Measurements from ENCODE around the gene SLC22A31.

Gene SLC22A31

DNA sequence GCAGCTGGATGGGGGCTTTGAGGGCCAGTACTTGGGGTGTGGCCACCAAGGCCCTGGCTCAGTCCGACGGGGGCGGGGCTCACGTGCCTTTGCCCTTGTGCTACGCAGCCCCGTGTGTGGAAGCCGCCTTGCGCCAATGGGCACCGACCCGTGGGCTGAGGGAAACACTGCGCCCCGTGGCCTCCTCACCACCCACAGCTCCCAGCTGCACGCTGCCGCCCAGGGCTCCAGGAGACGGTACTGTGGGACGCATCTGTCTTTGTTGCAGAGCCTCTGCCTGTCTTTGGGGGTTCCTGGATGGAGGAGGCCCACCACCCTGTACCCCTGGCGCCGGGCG is 21.2 kb downstream of the SLC22A31 start:
- peaks cover 0 to 83% of the 10 kb centered on the region in 2 donors for H3K27me3 ChIP-seq
- intact Hi-C loops (cut with DNase I; ENCODE audit: low total_unique reads), result no loop called here
- no peaks in the 10 kb centered on the region for H3K36me3 ChIP-seq
- TF ChIP-seq, protein P1, sequence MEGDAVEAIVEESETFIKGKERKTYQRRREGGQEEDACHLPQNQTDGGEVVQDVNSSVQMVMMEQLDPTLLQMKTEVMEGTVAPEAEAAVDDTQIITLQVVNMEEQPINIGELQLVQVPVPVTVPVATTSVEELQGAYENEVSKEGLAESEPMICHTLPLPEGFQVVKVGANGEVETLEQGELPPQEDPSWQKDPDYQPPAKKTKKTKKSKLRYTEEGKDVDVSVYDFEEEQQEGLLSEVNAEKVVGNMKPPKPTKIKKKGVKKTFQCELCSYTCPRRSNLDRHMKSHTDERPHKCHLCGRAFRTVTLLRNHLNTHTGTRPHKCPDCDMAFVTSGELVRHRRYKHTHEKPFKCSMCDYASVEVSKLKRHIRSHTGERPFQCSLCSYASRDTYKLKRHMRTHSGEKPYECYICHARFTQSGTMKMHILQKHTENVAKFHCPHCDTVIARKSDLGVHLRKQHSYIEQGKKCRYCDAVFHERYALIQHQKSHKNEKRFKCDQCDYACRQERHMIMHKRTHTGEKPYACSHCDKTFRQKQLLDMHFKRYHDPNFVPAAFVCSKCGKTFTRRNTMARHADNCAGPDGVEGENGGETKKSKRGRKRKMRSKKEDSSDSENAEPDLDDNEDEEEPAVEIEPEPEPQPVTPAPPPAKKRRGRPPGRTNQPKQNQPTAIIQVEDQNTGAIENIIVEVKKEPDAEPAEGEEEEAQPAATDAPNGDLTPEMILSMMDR (IDR thresholded peaks at IDR 0.05), result no peak
- no peaks in the 10 kb centered on the region for H3K9me3 ChIP-seq
- no peak overlapping the region for H3K27ac ChIP-seq
- no peak overlapping the region for H3K4me3 ChIP-seq
- no peaks in the 10 kb centered on the region for H3K4me1 ChIP-seq
- no peak for DNase-seq

- Histone ChIP-seq H3K4me1 (no peaks in the 10 kb centered on the region), H3K4me3 (no peak overlapping the region), H3K27ac (no peak overlapping the region), H3K9me3 (no peaks in the 10 kb centered on the region), H3K27me3 (peaks cover 0 to 83% of the 10 kb centered on the region in 2 donors), H3K36me3 (no peaks in the 10 kb centered on the region)
- DNase-seq, result no peak
- TF ChIP-seq, protein P1 (IDR thresholded peaks at IDR 0.05), result no peak
- intact Hi-C loops (cut with DNase I; ENCODE audit: low total_unique reads), result no loop called here
Measured at GRCh38 chr16:89178453-89179147, 21.7 kb downstream of the SLC22A31 start.

DNA sequence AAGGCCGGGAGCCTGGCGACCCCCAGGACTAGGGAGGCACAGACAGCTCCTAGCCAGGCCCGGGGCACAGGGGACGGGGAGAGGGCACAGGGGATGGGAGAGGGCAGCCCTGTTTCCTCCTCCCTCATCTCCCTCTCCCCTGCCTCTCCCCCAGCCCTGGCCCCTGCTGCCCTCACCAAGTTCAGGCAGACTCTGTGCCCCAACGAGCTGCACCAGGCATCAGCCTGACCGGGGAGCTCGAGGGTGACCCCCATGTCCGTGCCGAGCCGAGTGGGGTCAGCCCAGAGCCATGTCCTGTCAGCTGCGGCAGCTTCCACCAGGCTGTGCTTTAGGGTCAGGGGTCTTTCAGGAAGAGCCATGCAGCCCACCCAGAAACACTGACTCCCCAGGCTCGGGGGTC is 22.8 kb downstream of the SLC22A31 start:
- no peaks in the 10 kb centered on the region for H3K4me1 ChIP-seq
- DNase-seq, result no peak
- TF ChIP-seq, protein P1 (IDR thresholded peaks at IDR 0.05), result no peak
- H3K9me3 ChIP-seq, result no peaks in the 10 kb centered on the region
- H3K4me3 ChIP-seq, result no peak overlapping the region
- no peak overlapping the region for H3K27ac ChIP-seq
- intact Hi-C loops (cut with DNase I; ENCODE audit: low total_unique reads), result no loop called here
- H3K27me3 ChIP-seq, result peaks cover 0 to 84% of the 10 kb centered on the region in 2 donors
- H3K36me3 ChIP-seq, result no peaks in the 10 kb centered on the region

DNA sequence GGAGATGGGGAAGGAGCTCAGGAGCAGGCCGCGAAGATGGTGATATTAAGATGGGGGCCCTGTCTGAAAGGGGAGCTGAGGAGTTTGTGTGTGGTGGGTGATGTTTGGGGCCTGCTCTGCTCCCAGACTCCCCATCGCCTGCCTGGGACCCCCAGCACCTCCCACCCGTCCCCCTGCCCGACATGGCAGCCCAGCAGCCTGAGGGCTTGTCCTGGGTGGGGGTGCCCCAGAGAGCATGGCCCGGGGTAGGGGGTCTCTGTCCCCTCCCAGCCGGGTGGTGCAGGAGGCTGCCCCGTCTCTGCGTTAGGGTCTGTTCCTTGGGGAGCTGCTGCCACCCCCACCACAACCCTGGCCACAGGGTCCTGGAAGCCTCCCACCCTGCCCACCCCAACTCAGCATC is 23.6 kb downstream of the SLC22A31 start:
- Histone ChIP-seq H3K27me3 (peaks cover 0 to 91% of the 10 kb centered on the region in 2 donors), H3K9me3 (no peaks in the 10 kb centered on the region), H3K4me1 (peaks cover 0 to 6% (median 2%) of the 10 kb centered on the region in 4 donors), H3K4me3 (no peak overlapping the region), H3K27ac (no peak overlapping the region), H3K36me3 (no peaks in the 10 kb centered on the region)
- intact Hi-C loops (cut with DNase I; ENCODE audit: low total_unique reads), result no loop called here
- no peak for DNase-seq
- TF ChIP-seq, protein P1 (IDR thresholded peaks at IDR 0.05), result no peak

GRCh38 chr16:89176147-89176690 is 24.1 kb downstream of the SLC22A31 start:
- DNase-seq, result no peak

More at GRCh38 chr16:89176147-89176690, 24.1 kb downstream of the SLC22A31 start:
- intact Hi-C loops (cut with DNase I; ENCODE audit: low total_unique reads), result no loop called here
- no peak overlapping the region for H3K4me3 ChIP-seq
- H3K36me3 ChIP-seq, result no peaks in the 10 kb centered on the region
- no peaks in the 10 kb centered on the region for H3K9me3 ChIP-seq
- H3K27me3 ChIP-seq, result peaks cover 0 to 93% of the 10 kb centered on the region in 2 donors
- H3K27ac ChIP-seq, result no peak overlapping the region
- peaks cover 0 to 11% (median 7%) of the 10 kb centered on the region in 4 donors for H3K4me1 ChIP-seq
- TF ChIP-seq, protein P1 (IDR thresholded peaks at IDR 0.05), result no peak
